Ascending aorta (tissue), 2 donors: ENCODE results near the gene CADM1. TPM values are rescaled to one million over a fixed set of nuclear protein-coding genes. Genes with fewer than 3 reads are reported as not detected.

Experiments used
- DNase-seq, 2 donors: peaks; one replicate each; pipeline ENCODE4 v3.0.0-alpha.2; 2019; ENCODE audit warnings: low spot score in 2 of 2
- H3K27ac ChIP-seq, 2 donors: fragments of 200-600 bp; sonication (generic); one replicate each; pipeline ENCODE4 v1.5.1; 2016 to 2017; ENCODE audit warnings: mild to moderate bottlenecking in 1 of 2
- H3K27me3 ChIP-seq: fragments of 200-600 bp; sonication (generic); one replicate; pipeline ENCODE4 v1.5.1; 2017
- H3K36me3 ChIP-seq, 2 donors: fragments of 200-600 bp; sonication (generic); one replicate each; pipeline ENCODE4 v1.5.1; 2016
- H3K4me1 ChIP-seq, 2 donors: fragments of 200-600 bp; sonication (generic); one replicate each; pipeline ENCODE4 v1.5.1; 2016 to 2017; ENCODE audit warnings: mild to moderate bottlenecking in 1 of 2
- H3K4me3 ChIP-seq, 2 donors: fragments of 200-600 bp; sonication (generic); one replicate each; pipeline ENCODE4 v1.5.1; 2016 to 2017; ENCODE audit warnings: mild to moderate bottlenecking in 1 of 2
- H3K9me3 ChIP-seq, 2 donors: fragments of 200-600 bp; sonication (generic); one replicate each; pipeline ENCODE4 v1.5.1; 2016
- CTCF ChIP-seq, 3 experiments: fragments of 200-600 bp in 2 of 3; fragments of 450-650 bp in 1 of 3; sonication (generic) in 2 of 3; IDR thresholded peaks; one replicate each; pipeline ENCODE4 v1.5.1; 2016 to 2019; ENCODE audit warnings: antibody characterized with exemption in 3 of 3, mild to moderate bottlenecking in 1 of 3, moderate library complexity in 1 of 3
- intact Hi-C: fragments of 100-400 bp; cut with DNase I; formaldehyde crosslinking; loops from one replicate; pipeline ENCODE4 v1.15.1; 2023
- total RNA-seq: library from RNA; depleted of rRNA; stranded (reverse); fragments of >200 nt; gene quantifications from one replicate; pipeline ENCODE4 v1.1.0, GENCODE V29; 2016

CADM1 gene
- total RNA-seq, result 2.4 TPM

- H3K36me3 ChIP-seq, result no peaks in the 10 kb centered on the region
- intact Hi-C loops, result loop anchor here (5.0 to 10.0 kb wide), 4 partner anchors 118 to 1732 kb away; partner anchors contain the start of genes USP28 and ZW10
- peaks cover 10 to 18% of the 10 kb centered on the region in 2 donors for H3K4me1 ChIP-seq
- peak within 1 kb of the TSS; percentile 55 to 80 for H3K4me3 ChIP-seq
- DNase-seq, result peak; percentile 83 to 96
- peak; percentile 43 to 57 (median 49) for TF ChIP-seq CTCF (IDR thresholded peaks at IDR 0.05)
- H3K27me3 ChIP-seq, result no peaks in the 10 kb centered on the region
- H3K27ac ChIP-seq, result peak within 1 kb of the TSS; percentile 65 to 73
- no peaks in the 10 kb centered on the region for H3K9me3 ChIP-seq
Measured at GRCh38 chr11:115504276-115505158, at the start of gene CADM1. Gene CADM1 (minus strand): TSS chr11:115504415.

GRCh38 chr11:115552773-115553438 is 48.7 kb upstream of the CADM1 start:
- H3K4me3 ChIP-seq, result no peak overlapping the region
- TF ChIP-seq CTCF (IDR thresholded peaks at IDR 0.05), result no peak
- DNase-seq, result no peak
- intact Hi-C loops, result no loop called here
- no peaks in the 10 kb centered on the region for H3K4me1 ChIP-seq
- H3K9me3 ChIP-seq, result no peaks in the 10 kb centered on the region
- H3K27ac ChIP-seq, result no peak overlapping the region
- no peaks in the 10 kb centered on the region for H3K27me3 ChIP-seq
- H3K36me3 ChIP-seq, result no peaks in the 10 kb centered on the region

- Histone ChIP-seq H3K4me1 (no peaks in the 10 kb centered on the region), H3K27me3 (no peaks in the 10 kb centered on the region), H3K4me3 (no peak overlapping the region), H3K9me3 (no peaks in the 10 kb centered on the region), H3K36me3 (no peaks in the 10 kb centered on the region), H3K27ac (no peak overlapping the region)
- no peak for TF ChIP-seq CTCF (IDR thresholded peaks at IDR 0.05)
- intact Hi-C loops, result no loop called here
- DNase-seq, result no peak
Measured at GRCh38 chr11:115552151-115552772, 48.0 kb upstream of the CADM1 start.

- Histone ChIP-seq H3K27me3 (no peaks in the 10 kb centered on the region), H3K4me1 (no peaks in the 10 kb centered on the region), H3K9me3 (no peaks in the 10 kb centered on the region), H3K4me3 (no peak overlapping the region), H3K36me3 (no peaks in the 10 kb centered on the region), H3K27ac (no peak overlapping the region)
- no peak for DNase-seq
- intact Hi-C loops, result no loop called here
- TF ChIP-seq CTCF (IDR thresholded peaks at IDR 0.05), result no peak
Measured at GRCh38 chr11:115550291-115551059, 46.3 kb upstream of the CADM1 start.

GRCh38 chr11:115548878-115549528 is 44.8 kb upstream of the CADM1 start:
- no peak for TF ChIP-seq CTCF (IDR thresholded peaks at IDR 0.05)
- DNase-seq, result no peak
- Histone ChIP-seq H3K4me1 (no peaks in the 10 kb centered on the region), H3K27me3 (no peaks in the 10 kb centered on the region), H3K9me3 (no peaks in the 10 kb centered on the region), H3K36me3 (no peaks in the 10 kb centered on the region), H3K27ac (no peak overlapping the region), H3K4me3 (no peak overlapping the region)
- intact Hi-C loops, result no loop called here
